Immature natural killer cell (primary cell): ENCODE measurements around the gene CCDC12. TPM values are rescaled to one million over a fixed set of nuclear protein-coding genes. Genes with fewer than 3 reads are reported as not detected.

Experiments used
- DNase-seq, 3 donors: peaks; one replicate each; pipeline ENCODE4 v3.0.0; 2022; ENCODE audit warnings: mixed read lengths in 1 of 3
- H3K27ac Mint-ChIP-seq, 6 donors: one replicate each; pipeline ENCODE4 v1.8.0; 2020; ENCODE audit warnings: mixed read lengths in 6 of 6, mild to moderate bottlenecking in 5 of 6, inconsistent platforms in 4 of 6, moderate library complexity in 3 of 6
- H3K27me3 Mint-ChIP-seq, 3 donors: one replicate each; pipeline ENCODE4 v1.8.0; 2020 to 2021; ENCODE audit warnings: low read depth in 3 of 3, mild to moderate bottlenecking in 3 of 3, mixed read lengths in 3 of 3, moderate library complexity in 3 of 3, inconsistent platforms in 1 of 3
- H3K36me3 Mint-ChIP-seq, 3 donors: one replicate each; pipeline ENCODE4 v1.8.0; 2020; ENCODE audit warnings: mixed read lengths in 3 of 3, inconsistent platforms in 2 of 3, mild to moderate bottlenecking in 2 of 3
- H3K4me1 Mint-ChIP-seq, 2 donors: one replicate each; pipeline ENCODE4 v1.8.0; 2020; ENCODE audit warnings: inconsistent platforms in 2 of 2, mild to moderate bottlenecking in 2 of 2, mixed read lengths in 2 of 2, moderate library complexity in 1 of 2
- H3K4me3 Mint-ChIP-seq, 5 donors: one replicate each; pipeline ENCODE4 v1.8.0; 2020; ENCODE audit warnings: mild to moderate bottlenecking in 5 of 5, mixed read lengths in 5 of 5, inconsistent platforms in 3 of 5, moderate library complexity in 3 of 5
- H3K9me3 Mint-ChIP-seq, 6 donors: one replicate each; pipeline ENCODE4 v1.8.0; 2020; ENCODE audit warnings: mild to moderate bottlenecking in 6 of 6, mixed read lengths in 6 of 6, inconsistent platforms in 4 of 6, moderate library complexity in 3 of 6
- polyA plus RNA-seq, 3 donors: library from polyadenylated mRNA; unstranded; fragments of 300-500 nt; fragmentation: Illumina TruSeq; gene quantifications; one replicate each; pipeline ENCODE4 v1.2.3, GENCODE V29; 2021

CCDC12 gene
- polyA plus RNA-seq, 3 donors from 2014 or later = 114 to 174 (median 129) TPM

DNA sequence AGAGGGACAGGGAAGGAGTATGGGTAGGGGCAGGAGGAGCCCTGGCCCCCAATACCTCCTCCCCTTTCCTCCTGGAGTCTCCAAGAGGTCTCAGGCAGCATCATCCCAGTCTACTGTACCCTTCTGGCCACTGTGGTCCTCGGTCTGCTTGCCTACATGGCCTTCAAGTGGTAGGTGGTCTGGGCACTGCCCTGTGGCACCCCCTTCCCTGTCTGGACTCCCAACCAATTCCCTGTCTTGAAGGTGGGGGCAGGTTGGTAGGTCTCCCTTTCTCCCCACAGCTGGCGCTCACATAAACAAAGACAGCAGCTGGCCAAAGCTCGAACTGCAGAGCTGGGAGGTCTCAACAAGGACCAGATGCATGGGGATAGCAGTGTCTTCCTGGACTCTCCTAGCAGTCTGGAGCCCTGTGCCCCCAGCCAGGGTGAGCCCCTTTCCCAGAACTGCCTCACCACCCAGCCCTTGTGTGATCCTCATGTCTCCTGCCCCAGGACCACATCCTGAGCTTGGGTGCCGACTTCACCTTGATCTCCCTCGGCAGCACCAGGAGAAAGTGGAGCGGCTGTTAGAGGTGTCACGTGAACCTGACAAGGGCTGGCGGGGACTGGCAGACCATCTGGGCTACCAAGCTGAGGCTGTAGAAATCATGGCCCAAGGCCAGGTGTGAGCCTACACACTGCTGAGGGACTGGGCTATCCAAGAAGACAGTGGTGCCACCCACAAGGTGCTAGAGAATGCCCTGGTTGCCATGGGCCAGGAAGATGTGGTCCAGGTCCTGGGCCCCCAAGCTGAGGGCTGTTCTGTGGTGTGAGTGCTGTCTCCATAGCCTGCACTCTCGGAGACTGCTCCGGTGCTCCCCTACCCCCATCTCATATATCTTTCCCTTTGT is 36.0 kb upstream of the CCDC12 start:
- Mint-ChIP-seq H3K27me3 (peaks cover 0 to 15% (median 11%) of the 10 kb centered on the region in 3 donors), H3K4me1 (peaks cover 47 to 48% of the 10 kb centered on the region in 2 donors), H3K9me3 (no peaks in the 10 kb centered on the region), H3K27ac (peak overlapping the region in 5 of 6 donors; percentile 33 to 89 (median 56)), H3K36me3 (no peaks in the 10 kb centered on the region), H3K4me3 (no peak overlapping the region)
- DNase-seq = no peak

DNA sequence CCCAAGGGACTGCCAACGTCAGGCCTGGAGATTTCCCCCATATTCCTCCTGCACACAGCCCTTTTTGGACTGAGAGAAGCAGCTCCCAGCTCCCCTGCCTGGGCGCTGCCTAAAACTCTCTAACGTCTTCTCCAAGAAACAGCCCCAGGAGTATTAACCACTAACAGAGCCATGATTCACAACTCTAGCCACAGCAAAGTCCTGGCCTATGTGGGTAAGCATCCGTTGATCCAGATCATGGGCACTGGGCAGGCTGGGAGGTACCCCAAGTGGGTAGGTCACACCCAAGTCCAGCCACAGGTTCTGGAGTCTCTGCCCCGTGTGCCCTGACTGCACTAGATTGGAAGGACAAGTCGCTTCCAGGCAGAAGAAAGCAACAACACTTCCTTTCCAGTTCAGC is 34.8 kb upstream of the CCDC12 start:
- Mint-ChIP-seq H3K4me1 (peaks cover 35 to 36% of the 10 kb centered on the region in 2 donors), H3K27ac (peak overlapping the region; percentile 31 to 94 (median 90)), H3K36me3 (peaks cover 0 to 5% (median 1%) of the 10 kb centered on the region in 3 donors), H3K27me3 (peaks cover 2 to 17% (median 11%) of the 10 kb centered on the region in 3 donors), H3K9me3 (no peaks in the 10 kb centered on the region), H3K4me3 (peak overlapping the region in 1 of 5 donors; percentile 33)
- no peak for DNase-seq

DNA sequence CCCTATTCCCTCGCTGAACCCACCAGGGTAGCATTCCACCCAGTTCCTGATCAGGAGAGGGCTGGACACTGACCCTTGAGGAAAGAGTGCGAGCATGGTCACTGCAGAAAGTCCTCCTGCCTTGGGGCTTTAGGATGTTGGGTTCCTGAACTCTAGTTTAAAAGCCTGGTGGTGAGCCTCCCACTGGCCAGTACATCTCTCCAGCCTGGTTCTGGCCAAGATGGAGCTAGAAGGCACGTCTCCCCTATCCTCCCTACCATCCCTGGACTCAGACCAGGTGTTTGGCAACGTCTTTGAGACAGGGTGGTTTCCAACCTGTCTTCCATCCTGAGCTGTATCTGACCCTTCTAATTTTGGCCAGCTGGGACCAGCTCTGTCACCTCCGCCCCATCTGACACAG is 34.4 kb upstream of the CCDC12 start:
- Mint-ChIP-seq H3K27me3 (peaks cover 2 to 18% (median 11%) of the 10 kb centered on the region in 3 donors), H3K9me3 (no peaks in the 10 kb centered on the region), H3K4me1 (peaks cover 30 to 32% of the 10 kb centered on the region in 2 donors), H3K4me3 (peak overlapping the region in 2 of 5 donors; percentile 7 to 79), H3K36me3 (peaks cover under 1 to 7% (median 6%) of the 10 kb centered on the region in 3 donors), H3K27ac (peak overlapping the region; percentile 66 to 94 (median 90))
- DNase-seq = no peak

DNA sequence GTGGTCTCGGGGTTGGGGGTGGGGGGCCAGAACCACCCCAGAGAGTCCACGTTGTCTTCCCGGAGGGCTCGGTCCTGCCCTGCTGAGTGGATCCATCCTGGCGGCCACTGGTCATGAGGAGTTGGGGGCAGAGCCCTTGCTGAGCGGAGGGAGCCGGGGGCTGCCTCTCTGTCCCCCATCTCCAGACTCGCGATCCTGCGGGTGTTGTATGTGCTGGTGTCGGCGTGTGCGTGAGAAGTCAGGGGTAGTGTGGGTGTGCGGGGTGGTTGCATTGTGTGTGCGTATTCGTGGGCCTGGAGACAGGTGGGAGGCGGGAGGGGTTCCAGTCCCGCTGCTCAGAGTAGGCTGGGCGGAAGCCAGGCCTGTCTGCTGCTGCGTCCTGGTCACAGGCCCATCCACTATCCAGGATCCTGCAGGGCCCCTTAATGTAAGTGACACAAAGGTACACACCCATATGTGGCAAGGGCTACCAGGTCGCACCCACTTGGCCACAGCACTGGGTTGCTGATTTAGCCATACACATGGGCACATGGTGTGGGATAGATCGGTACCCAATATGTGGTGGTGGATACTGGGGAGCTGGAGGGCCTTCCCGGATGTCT is 33.7 kb upstream of the CCDC12 start:
- peak overlapping the region; percentile 76 to 94 (median 90) for H3K27ac Mint-ChIP-seq
- H3K36me3 Mint-ChIP-seq = peaks cover 3 to 12% (median 7%) of the 10 kb centered on the region in 3 donors
- H3K4me3 Mint-ChIP-seq = peak overlapping the region; percentile 67 to 79 (median 72)
- DNase-seq = peak in 1 of 3 donors; percentile 9
- peaks cover 2 to 17% (median 11%) of the 10 kb centered on the region in 3 donors for H3K27me3 Mint-ChIP-seq
- no peaks in the 10 kb centered on the region for H3K9me3 Mint-ChIP-seq
- peaks cover 24 to 28% of the 10 kb centered on the region in 2 donors for H3K4me1 Mint-ChIP-seq

DNA sequence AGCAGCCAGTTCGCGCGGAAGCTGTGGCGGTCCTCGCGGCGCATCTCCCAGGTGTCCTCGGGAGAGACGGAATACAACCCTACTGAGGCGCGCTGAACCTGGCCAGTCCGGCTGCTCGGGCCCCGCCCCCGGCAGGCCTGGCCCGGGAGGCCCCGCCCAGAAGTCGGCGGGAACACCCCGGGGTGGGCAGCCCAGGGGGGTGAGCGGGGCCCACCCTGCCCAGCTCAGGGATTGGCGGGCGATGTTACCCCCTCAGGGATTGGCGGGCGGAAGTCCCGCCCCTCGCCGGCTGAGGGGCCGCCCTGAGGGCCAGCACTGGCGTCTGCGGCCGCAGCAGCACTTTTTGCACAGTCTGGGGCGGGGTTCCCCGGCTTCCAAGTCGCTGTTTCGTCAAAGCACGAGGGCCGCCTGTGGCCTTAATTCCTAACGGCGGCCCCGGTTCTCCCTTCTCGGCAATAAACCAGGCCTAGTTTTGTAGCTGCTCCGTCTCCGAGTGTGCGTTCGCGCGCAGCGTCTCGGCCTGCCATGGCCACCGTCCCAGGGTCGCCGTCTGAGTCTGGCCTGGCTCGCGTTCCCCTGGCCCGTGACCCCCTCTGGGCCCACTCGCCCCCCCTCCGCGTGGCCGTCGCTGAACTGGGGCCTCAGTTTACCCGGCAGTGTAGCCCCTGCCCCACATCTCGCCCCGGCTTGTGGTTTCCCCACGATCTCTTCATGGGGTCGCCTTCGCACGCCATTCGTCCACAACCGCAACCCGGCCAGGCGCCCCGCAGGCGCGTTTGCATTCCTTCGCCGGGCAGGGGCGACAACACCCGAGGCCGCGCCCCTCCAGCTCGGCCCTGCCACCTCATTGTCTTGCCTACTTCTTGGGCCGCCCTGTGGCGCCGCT is 32.9 kb upstream of the CCDC12 start:
- Mint-ChIP-seq H3K27me3 (peaks cover 2 to 17% (median 11%) of the 10 kb centered on the region in 3 donors), H3K27ac (peak overlapping the region; percentile 76 to 94 (median 90)), H3K4me1 (peaks cover 23 to 26% of the 10 kb centered on the region in 2 donors), H3K9me3 (no peaks in the 10 kb centered on the region), H3K36me3 (peaks cover 3 to 15% (median 7%) of the 10 kb centered on the region in 3 donors), H3K4me3 (peak overlapping the region; percentile 67 to 79 (median 72))
- DNase-seq = peak; percentile 84 to 88 (median 88)

DNA sequence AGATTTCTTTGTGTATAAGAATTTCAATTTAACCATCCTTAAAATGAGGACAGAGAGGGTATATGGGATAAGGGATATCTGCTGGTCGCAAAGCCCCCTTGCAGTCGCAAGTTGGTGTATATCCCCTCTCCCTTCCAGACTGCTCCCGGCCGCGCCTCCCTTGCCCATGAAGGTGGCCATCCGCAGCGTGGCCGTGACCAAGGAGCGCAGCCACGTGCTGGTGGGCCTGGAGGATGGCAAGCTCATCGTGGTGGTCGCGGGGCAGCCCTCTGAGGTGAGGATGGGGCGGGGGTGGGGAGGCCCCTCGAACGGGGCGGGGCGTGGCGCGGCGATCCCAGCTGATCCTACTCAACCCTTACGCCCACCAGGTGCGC is 32.3 kb upstream of the CCDC12 start:
- peaks cover 3 to 19% (median 7%) of the 10 kb centered on the region in 3 donors for H3K36me3 Mint-ChIP-seq
- DNase-seq = no peak
- peaks cover 2 to 17% (median 9%) of the 10 kb centered on the region in 3 donors for H3K27me3 Mint-ChIP-seq
- H3K9me3 Mint-ChIP-seq = no peaks in the 10 kb centered on the region
- peak overlapping the region; percentile 65 to 87 (median 73) for H3K27ac Mint-ChIP-seq
- peaks cover 22 to 23% of the 10 kb centered on the region in 2 donors for H3K4me1 Mint-ChIP-seq
- H3K4me3 Mint-ChIP-seq = peak overlapping the region; percentile 33 to 71 (median 57)

DNA sequence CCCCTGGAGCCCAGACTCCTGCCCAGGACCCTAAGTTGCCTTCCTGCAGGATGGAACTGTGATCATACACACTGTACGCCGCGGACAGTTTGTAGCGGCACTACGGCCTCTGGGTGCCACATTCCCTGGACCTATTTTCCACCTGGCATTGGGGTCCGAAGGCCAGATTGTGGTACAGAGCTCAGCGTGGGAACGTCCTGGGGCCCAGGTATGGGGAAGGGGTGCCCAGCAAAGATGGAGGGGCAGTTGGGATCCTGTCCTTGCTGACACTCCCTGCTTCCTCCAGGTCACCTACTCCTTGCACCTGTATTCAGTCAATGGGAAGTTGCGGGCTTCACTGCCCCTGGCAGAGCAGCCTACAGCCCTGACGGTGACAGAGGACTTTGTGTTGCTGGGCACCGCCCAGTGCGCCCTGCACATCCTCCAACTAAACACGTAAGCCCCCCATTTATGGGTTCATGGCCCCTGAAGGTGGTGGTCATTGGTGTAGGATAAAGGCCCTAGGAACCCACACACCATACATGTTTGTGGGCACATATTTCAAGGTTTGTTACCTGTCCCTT is 31.8 kb upstream of the CCDC12 start:
- Mint-ChIP-seq H3K36me3 (peaks cover 3 to 23% (median 7%) of the 10 kb centered on the region in 3 donors), H3K4me1 (peaks cover 22 to 23% of the 10 kb centered on the region in 2 donors), H3K27me3 (peaks cover 2 to 17% (median 9%) of the 10 kb centered on the region in 3 donors), H3K4me3 (peak overlapping the region; percentile 33 to 71 (median 57)), H3K27ac (peak overlapping the region; percentile 65 to 87 (median 73)), H3K9me3 (no peaks in the 10 kb centered on the region)
- DNase-seq = no peak

DNA sequence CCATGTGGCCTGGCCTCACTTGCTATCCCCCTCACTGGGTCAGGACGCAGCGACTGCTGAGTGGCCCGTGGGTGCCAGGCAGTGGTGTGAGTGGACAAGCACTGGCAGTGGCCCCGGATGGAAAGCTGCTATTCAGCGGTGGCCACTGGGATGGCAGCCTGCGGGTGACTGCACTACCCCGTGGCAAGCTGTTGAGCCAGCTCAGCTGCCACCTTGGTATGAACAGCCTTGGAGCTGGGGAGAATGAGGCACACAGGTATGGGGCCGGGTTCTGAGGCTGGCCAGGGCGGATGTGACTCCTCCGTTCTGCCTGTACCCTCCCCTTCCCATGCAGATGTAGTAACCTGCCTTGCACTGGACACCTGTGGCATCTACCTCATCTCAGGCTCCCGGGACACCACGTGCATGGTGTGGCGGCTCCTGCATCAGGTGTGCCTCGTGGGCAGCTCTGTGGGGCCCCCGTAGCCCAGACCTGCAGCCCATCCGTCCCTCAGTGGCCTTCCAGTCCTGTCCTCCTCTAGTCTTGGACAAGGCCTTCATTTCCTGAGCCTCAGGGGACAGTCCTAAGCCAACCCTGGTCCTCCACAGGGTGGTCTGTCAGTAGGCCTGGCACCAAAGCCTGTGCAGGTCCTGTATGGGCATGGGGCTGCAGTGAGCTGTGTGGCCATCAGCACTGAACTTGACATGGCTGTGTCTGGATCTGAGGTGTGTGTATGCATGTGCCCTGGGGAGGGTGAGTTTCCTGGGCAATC is 31.1 kb upstream of the CCDC12 start:
- Mint-ChIP-seq H3K4me3 (no peak overlapping the region), H3K9me3 (no peaks in the 10 kb centered on the region), H3K36me3 (peaks cover 3 to 23% (median 7%) of the 10 kb centered on the region in 3 donors), H3K4me1 (peaks cover 22 to 23% of the 10 kb centered on the region in 2 donors), H3K27ac (peak overlapping the region in 3 of 6 donors; percentile 72 to 87 (median 74)), H3K27me3 (peaks cover 2 to 17% (median 9%) of the 10 kb centered on the region in 3 donors)
- DNase-seq = no peak

DNA sequence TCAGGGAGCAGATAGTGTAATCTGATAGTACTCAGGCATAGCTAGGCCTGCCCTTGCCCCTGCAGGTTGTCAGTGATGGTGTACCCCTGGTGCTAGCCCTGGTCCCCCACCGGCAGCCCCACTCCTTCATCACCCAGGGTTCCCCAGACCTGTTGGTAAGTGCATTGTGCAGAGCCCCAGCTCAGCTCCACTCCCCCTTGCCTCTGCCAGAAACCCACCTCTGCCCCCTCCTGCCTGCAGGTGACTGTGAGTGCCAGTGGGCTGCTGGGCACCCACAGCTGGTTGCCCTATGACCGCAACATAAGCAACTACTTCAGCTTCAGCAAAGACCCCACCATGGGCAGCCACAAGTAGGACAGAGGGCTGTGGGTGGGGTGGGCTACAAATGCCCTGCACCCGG is 30.5 kb upstream of the CCDC12 start:
- Mint-ChIP-seq H3K36me3 (peaks cover 3 to 26% (median 7%) of the 10 kb centered on the region in 3 donors), H3K9me3 (no peaks in the 10 kb centered on the region), H3K27ac (peak overlapping the region; percentile 19 to 72 (median 54)), H3K27me3 (peaks cover 2 to 17% (median 9%) of the 10 kb centered on the region in 3 donors), H3K4me1 (peaks cover 23 to 24% of the 10 kb centered on the region in 2 donors), H3K4me3 (no peak overlapping the region)
- no peak for DNase-seq

DNA sequence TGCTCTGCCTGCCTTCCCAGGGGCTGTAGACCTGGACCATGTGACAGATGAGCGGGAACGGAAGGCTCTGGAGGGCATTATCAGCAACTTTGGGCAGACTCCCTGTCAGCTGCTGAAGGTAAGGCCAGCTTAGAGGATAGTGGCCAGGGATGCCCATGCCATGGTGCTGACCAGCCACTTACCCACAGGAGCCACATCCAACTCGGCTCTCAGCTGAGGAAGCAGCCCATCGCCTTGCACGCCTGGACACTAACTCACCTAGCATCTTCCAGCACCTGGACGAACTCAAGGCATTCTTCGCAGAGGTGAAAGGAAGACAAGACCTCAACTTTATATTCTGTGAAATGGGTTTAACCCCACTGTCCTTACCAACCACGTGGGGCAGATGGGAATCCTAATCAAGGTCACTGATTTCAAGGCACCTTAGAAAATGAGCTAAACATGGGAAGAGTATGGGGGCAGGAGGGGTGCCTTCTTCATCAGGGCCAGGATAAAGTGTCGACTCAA is 29.7 kb upstream of the CCDC12 start:
- Mint-ChIP-seq H3K36me3 (peaks cover 3 to 31% (median 10%) of the 10 kb centered on the region in 3 donors), H3K9me3 (no peaks in the 10 kb centered on the region), H3K4me3 (no peak overlapping the region), H3K27ac (peak overlapping the region in 4 of 6 donors; percentile 49 to 80 (median 70)), H3K27me3 (peaks cover 2 to 17% (median 9%) of the 10 kb centered on the region in 3 donors), H3K4me1 (peaks cover 25 to 26% of the 10 kb centered on the region in 2 donors)
- DNase-seq = no peak

DNA sequence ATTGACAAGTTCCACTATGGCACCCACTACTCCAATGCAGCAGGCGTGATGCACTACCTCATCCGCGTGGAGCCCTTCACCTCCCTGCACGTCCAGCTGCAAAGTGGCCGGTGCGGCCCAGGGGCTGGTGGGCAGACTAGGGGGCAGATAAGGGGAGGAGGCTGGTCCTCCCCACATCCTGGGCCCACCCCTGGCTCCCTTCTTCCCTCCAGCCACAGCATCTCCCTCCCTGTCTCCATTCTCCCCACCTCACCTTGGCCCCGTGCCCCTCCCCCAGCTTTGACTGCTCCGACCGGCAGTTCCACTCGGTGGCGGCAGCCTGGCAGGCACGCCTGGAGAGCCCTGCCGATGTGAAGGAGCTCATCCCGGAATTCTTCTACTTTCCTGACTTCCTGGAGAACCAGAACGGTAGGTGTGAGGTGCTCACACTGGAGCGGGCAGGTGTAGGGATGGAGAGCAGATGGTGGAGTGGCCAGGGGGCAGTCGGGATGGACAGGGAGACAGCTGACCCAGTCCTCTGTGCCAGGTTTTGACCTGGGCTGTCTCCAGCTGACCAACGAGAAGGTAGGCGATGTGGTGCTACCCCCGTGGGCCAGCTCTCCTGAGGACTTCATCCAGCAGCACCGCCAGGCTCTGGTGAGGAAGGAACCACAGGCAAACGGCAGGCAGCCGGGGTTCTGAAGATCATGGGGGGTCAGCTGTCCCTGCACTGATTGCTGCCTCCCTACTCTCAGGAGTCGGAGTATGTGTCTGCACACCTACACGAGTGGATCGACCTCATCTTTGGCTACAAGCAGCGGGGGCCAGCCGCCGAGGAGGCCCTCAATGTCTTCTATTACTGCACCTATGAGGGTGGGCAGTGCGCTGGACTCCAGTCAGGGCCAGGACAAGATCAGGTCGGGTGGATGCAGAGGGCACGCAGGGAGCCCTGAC is 28.9 kb upstream of the CCDC12 start:
- H3K27ac Mint-ChIP-seq = peak overlapping the region in 4 of 6 donors; percentile 49 to 80 (median 58)
- no peaks in the 10 kb centered on the region for H3K9me3 Mint-ChIP-seq
- DNase-seq = no peak
- H3K4me1 Mint-ChIP-seq = peaks cover 26% of the 10 kb centered on the region in 2 donors
- peaks cover 2 to 17% (median 9%) of the 10 kb centered on the region in 3 donors for H3K27me3 Mint-ChIP-seq
- H3K36me3 Mint-ChIP-seq = peaks cover 3 to 31% (median 10%) of the 10 kb centered on the region in 3 donors
- H3K4me3 Mint-ChIP-seq = no peak overlapping the region
